Hindlimb muscle (tissue), 1 donor: Measurements from ENCODE around the gene FOSL2. TPM values are rescaled to one million over a fixed set of nuclear protein-coding genes. Genes with fewer than 3 reads are reported as not detected.
A peak's percentile ranks its signal among the peaks of the same experiment; 100 is the strongest.

ENCODE experiments used
- DNase-seq: peaks from one replicate; pipeline ENCODE4 v3.0.0-alpha.2; 2013
- polyA plus RNA-seq: library from polyadenylated mRNA; unstranded; fragments of 120-200 nt; gene quantifications from one replicate; pipeline ENCODE4 v1.2.1, GENCODE V29; 2013; ENCODE audit not compliant: insufficient read length

FOSL2 gene
- polyA plus RNA-seq, 1 donor = 22.0 TPM

GRCh38 chr2:28452534-28453081 lies 60.0 kb downstream of the FOSL2 start:
- DNase-seq = peak; percentile 23

- no peak for DNase-seq
These were observed 60.7 kb downstream of the FOSL2 start for GRCh38 chr2:28453396-28453795.

- no peak for DNase-seq
These were observed 61.6 kb downstream of the FOSL2 start for GRCh38 chr2:28454016-28454930.

- no peak for DNase-seq
These were observed 64.6 kb downstream of the FOSL2 start for GRCh38 chr2:28457237-28457636.

- no peak for DNase-seq
These were observed 68.4 kb downstream of the FOSL2 start for GRCh38 chr2:28461056-28461455.

- DNase-seq = no peak
These were observed 69.5 kb downstream of the FOSL2 start for GRCh38 chr2:28462122-28462521.

GRCh38 chr2:28463211-28463816 lies 70.7 kb downstream of the FOSL2 start:
- no peak for DNase-seq

- no peak for DNase-seq
These were observed 71.2 kb downstream of the FOSL2 start for GRCh38 chr2:28463893-28464292.

GRCh38 chr2:28465148-28465885 lies 72.7 kb downstream of the FOSL2 start:
- DNase-seq = no peak

Other genes starting within 250 kb of the FOSL2 start
- gene PLB1, start 103.2 kb downstream of the FOSL2 start, polyA plus RNA-seq = 2.4 TPM